Astrocyte (in vitro differentiated cells and primary cell): ENCODE measurements around the gene GATA6. TPM values are rescaled to one million over a fixed set of nuclear protein-coding genes. Genes with fewer than 3 reads are reported as not detected.
A peak's percentile ranks its signal among the peaks of the same experiment; 100 is the strongest.

Experiments used
- DNase-seq: peaks from one replicate; pipeline ENCODE4 v3.0.0-alpha.2; 2010; ENCODE audit warnings: low read depth
- FAIRE-seq: peaks from 2 replicates; lab custom pipeline; 2011; peaks lifted over from hg19 to GRCh38; lab: Jason Lieb, UNC
- H2AFZ ChIP-seq: 2 replicates; pipeline ENCODE4 v1.6.0; 2012; ENCODE audit warnings: low read depth, low read length, inconsistent platforms
- H3K27ac ChIP-seq: 2 replicates; pipeline ENCODE4 v1.5.1; 2011; ENCODE audit warnings: low read depth, low read length, inconsistent platforms
- H3K27me3 ChIP-seq: 2 replicates; pipeline ENCODE4 v1.6.0; 2011; ENCODE audit warnings: low read length, inconsistent platforms; ENCODE audit not compliant: insufficient read depth
- H3K36me3 ChIP-seq: 2 replicates; pipeline ENCODE4 v1.5.1; 2011; ENCODE audit warnings: low read length, inconsistent platforms; ENCODE audit not compliant: insufficient read depth
- H3K4me1 ChIP-seq: 2 replicates; pipeline ENCODE4 v1.5.1; 2011; ENCODE audit warnings: low read length, inconsistent platforms; ENCODE audit not compliant: insufficient read depth
- H3K4me2 ChIP-seq: 2 replicates; pipeline ENCODE4 v1.6.0; 2012; ENCODE audit warnings: low read length, inconsistent platforms
- H3K4me3 ChIP-seq: 2 replicates; pipeline ENCODE4 v1.5.1; 2011; ENCODE audit warnings: low read depth, mild to moderate bottlenecking, low read length, inconsistent platforms; ENCODE audit not compliant: insufficient read depth
- H3K79me2 ChIP-seq: 2 replicates; pipeline ENCODE4 v1.6.0; 2012; ENCODE audit warnings: mild to moderate bottlenecking, low read length, inconsistent platforms; ENCODE audit not compliant: insufficient read depth
- H3K9ac ChIP-seq: 2 replicates; pipeline ENCODE4 v1.6.0; 2012; ENCODE audit warnings: mild to moderate bottlenecking, low read length, inconsistent platforms
- H3K9me3 ChIP-seq: 2 replicates; pipeline ENCODE4 v1.5.1; 2012; ENCODE audit warnings: low read depth, mild to moderate bottlenecking, low read length, inconsistent platforms; ENCODE audit not compliant: insufficient read depth
- H4K20me1 ChIP-seq: 2 replicates; pipeline ENCODE4 v1.6.0; 2012; ENCODE audit warnings: low read length, inconsistent platforms; ENCODE audit not compliant: insufficient read depth
- H3K27ac Mint-ChIP-seq: one replicate; pipeline ENCODE4 v1.8.0; 2021; ENCODE audit warnings: mild to moderate bottlenecking, mixed read lengths; ENCODE audit not compliant: unreplicated experiment
- H3K27me3 Mint-ChIP-seq: one replicate; pipeline ENCODE4 v1.8.0; 2021; ENCODE audit warnings: low read depth, mixed read lengths; ENCODE audit not compliant: unreplicated experiment
- H3K36me3 Mint-ChIP-seq: one replicate; pipeline ENCODE4 v1.8.0; 2021; ENCODE audit warnings: low read depth, mixed read lengths; ENCODE audit not compliant: unreplicated experiment
- H3K4me1 Mint-ChIP-seq: one replicate; pipeline ENCODE4 v1.8.0; 2021; ENCODE audit warnings: low read depth, mixed read lengths; ENCODE audit not compliant: unreplicated experiment
- H3K4me3 Mint-ChIP-seq: one replicate; pipeline ENCODE4 v1.8.0; 2021; ENCODE audit warnings: mild to moderate bottlenecking, moderate library complexity, mixed read lengths; ENCODE audit not compliant: unreplicated experiment
- H3K9me3 Mint-ChIP-seq: one replicate; pipeline ENCODE4 v1.8.0; 2021; ENCODE audit warnings: mild to moderate bottlenecking, mixed read lengths; ENCODE audit not compliant: unreplicated experiment
- EZH2 ChIP-seq: IDR thresholded peaks from 2 replicates; pipeline ENCODE4 v1.6.1; 2012; ENCODE audit warnings: mild to moderate bottlenecking, low read length, inconsistent platforms; ENCODE audit not compliant: insufficient read depth
- total RNA-seq: library from RNA; stranded (reverse); gene quantifications from 2 replicates; pipeline ENCODE4 v1.2.1, GENCODE V29; 2021
- TF ChIP-seq, protein P1 (sequence below): IDR thresholded peaks from 2 replicates; pipeline ENCODE4 v1.5.1; 2011; ENCODE audit warnings: low read depth, mild to moderate bottlenecking, inconsistent platforms, low read length, moderate library complexity; ENCODE audit not compliant: insufficient read depth

Gene GATA6
- total RNA-seq, 1 donor from 2014 or later, result 9.4 TPM

GRCh38 chr18:22221350-22221749, 52.0 kb downstream of the GATA6 start:
- Histone ChIP-seq H3K27me3 (no peaks in the 10 kb centered on the region), H3K27ac (no peak overlapping the region), H3K4me2 (no peak overlapping the region), H3K36me3 (no peaks in the 10 kb centered on the region), H4K20me1 (no peaks in the 10 kb centered on the region), H2AFZ (no peak overlapping the region), H3K4me1 (peaks cover 11% of the 10 kb centered on the region), H3K79me2 (no peaks in the 10 kb centered on the region), H3K9ac (no peak overlapping the region), H3K9me3 (no peaks in the 10 kb centered on the region), H3K4me3 (no peak overlapping the region)
- H3K9me3 Mint-ChIP-seq, result no peaks in the 10 kb centered on the region
- TF ChIP-seq EZH2, result no peak
- TF ChIP-seq, protein P1, sequence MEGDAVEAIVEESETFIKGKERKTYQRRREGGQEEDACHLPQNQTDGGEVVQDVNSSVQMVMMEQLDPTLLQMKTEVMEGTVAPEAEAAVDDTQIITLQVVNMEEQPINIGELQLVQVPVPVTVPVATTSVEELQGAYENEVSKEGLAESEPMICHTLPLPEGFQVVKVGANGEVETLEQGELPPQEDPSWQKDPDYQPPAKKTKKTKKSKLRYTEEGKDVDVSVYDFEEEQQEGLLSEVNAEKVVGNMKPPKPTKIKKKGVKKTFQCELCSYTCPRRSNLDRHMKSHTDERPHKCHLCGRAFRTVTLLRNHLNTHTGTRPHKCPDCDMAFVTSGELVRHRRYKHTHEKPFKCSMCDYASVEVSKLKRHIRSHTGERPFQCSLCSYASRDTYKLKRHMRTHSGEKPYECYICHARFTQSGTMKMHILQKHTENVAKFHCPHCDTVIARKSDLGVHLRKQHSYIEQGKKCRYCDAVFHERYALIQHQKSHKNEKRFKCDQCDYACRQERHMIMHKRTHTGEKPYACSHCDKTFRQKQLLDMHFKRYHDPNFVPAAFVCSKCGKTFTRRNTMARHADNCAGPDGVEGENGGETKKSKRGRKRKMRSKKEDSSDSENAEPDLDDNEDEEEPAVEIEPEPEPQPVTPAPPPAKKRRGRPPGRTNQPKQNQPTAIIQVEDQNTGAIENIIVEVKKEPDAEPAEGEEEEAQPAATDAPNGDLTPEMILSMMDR, result no peak
- peaks cover 6% of the 10 kb centered on the region for H3K27me3 Mint-ChIP-seq
- FAIRE-seq (no peak), DNase-seq (no peak)
- no peak overlapping the region for H3K27ac Mint-ChIP-seq
- H3K4me1 Mint-ChIP-seq, result peaks cover 12% of the 10 kb centered on the region
- no peak overlapping the region for H3K4me3 Mint-ChIP-seq
- no peaks in the 10 kb centered on the region for H3K36me3 Mint-ChIP-seq

- Mint-ChIP-seq H3K36me3 (no peaks in the 10 kb centered on the region), H3K4me3 (no peak overlapping the region), H3K4me1 (peaks cover 9% of the 10 kb centered on the region), H3K9me3 (no peaks in the 10 kb centered on the region), H3K27me3 (no peaks in the 10 kb centered on the region), H3K27ac (no peak overlapping the region)
- TF ChIP-seq, protein P1, result no peak
- no peak for TF ChIP-seq EZH2
- H3K27ac ChIP-seq, result no peak overlapping the region
- peak overlapping the region; percentile 19 for H3K9ac ChIP-seq
- FAIRE-seq (no peak), DNase-seq (peak; percentile 94)
- H3K4me3 ChIP-seq, result no peak overlapping the region
- no peaks in the 10 kb centered on the region for H4K20me1 ChIP-seq
- no peaks in the 10 kb centered on the region for H3K79me2 ChIP-seq
- H3K9me3 ChIP-seq, result no peaks in the 10 kb centered on the region
- no peaks in the 10 kb centered on the region for H3K27me3 ChIP-seq
- peaks cover 11% of the 10 kb centered on the region for H3K4me1 ChIP-seq
- no peak overlapping the region for H2AFZ ChIP-seq
- no peaks in the 10 kb centered on the region for H3K36me3 ChIP-seq
- peak overlapping the region; percentile 54 for H3K4me2 ChIP-seq
Observed at GRCh38 chr18:22223254-22223964, 54.0 kb downstream of the GATA6 start.

DNA sequence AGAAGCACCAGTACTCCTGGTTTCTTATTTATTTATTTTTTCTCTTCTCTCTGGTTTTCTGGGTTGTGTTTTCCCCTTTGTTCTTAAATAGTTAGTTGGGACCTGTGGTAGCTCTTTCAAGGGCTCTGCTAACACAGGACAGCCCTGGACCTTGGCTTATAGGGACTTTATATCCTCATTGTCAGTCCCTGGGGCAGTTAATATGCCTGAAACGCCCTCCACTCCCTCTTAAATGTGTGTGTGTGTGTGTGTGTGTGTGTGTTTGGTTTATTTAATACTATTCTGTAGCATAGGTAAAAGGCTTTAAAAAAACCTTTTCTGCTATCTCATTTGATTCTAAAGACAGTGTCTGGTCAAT, 54.6 kb downstream of the GATA6 start:
- H3K4me1 ChIP-seq, result peaks cover 11% of the 10 kb centered on the region
- peaks cover 9% of the 10 kb centered on the region for H3K4me1 Mint-ChIP-seq
- no peaks in the 10 kb centered on the region for H3K27me3 ChIP-seq
- H3K27me3 Mint-ChIP-seq, result no peaks in the 10 kb centered on the region
- no peaks in the 10 kb centered on the region for H3K36me3 ChIP-seq
- H3K36me3 Mint-ChIP-seq, result no peaks in the 10 kb centered on the region
- no peak for FAIRE-seq
- no peaks in the 10 kb centered on the region for H3K9me3 ChIP-seq
- no peak overlapping the region for H3K4me3 Mint-ChIP-seq
- no peak for DNase-seq
- no peak overlapping the region for H2AFZ ChIP-seq
- H3K9me3 Mint-ChIP-seq, result no peaks in the 10 kb centered on the region
- TF ChIP-seq, protein P1, result no peak
- TF ChIP-seq EZH2, result no peak
- H3K4me2 ChIP-seq, result peak overlapping the region; percentile 54
- H3K79me2 ChIP-seq, result no peaks in the 10 kb centered on the region
- H3K4me3 ChIP-seq, result no peak overlapping the region
- peak overlapping the region; percentile 2 for H3K27ac ChIP-seq
- H3K27ac Mint-ChIP-seq, result no peak overlapping the region
- H4K20me1 ChIP-seq, result no peaks in the 10 kb centered on the region
- peak overlapping the region; percentile 43 for H3K9ac ChIP-seq
